Brain microvascular endothelial cell (primary cell): ENCODE measurements around the gene ZCCHC14.
A peak's percentile ranks its signal among the peaks of the same experiment; 100 is the strongest.
"Not testable (repeated sequence)": the region's sequence is repeated elsewhere in the genome, so short reads cannot be mapped to it uniquely, and the experiment has no call there.

Experiments
- DNase-seq: peaks from one replicate; pipeline ENCODE4 v3.0.0-alpha.2; 2020
- H3K27ac ChIP-seq: fragments of 250-450 bp; sonication (Bioruptor Pico); 2 replicates; pipeline ENCODE4 v1.5.1; 2020; ENCODE audit warnings: mild to moderate bottlenecking, moderate library complexity
- H3K27me3 ChIP-seq: fragments of 250-450 bp; sonication (Bioruptor Pico); replicated peaks from 2 replicates; pipeline ENCODE4 v1.5.1; 2020; ENCODE audit warnings: mild to moderate bottlenecking
- H3K36me3 ChIP-seq: fragments of 250-450 bp; sonication (Bioruptor Pico); replicated peaks from 2 replicates; pipeline ENCODE4 v1.5.1; 2020; ENCODE audit warnings: mild to moderate bottlenecking
- H3K4me3 ChIP-seq: 2 replicates; pipeline ENCODE4 v1.5.1; 2011; ENCODE audit warnings: low read depth, mild to moderate bottlenecking, control low read depth, low read length, moderate library complexity
- CTCF ChIP-seq: IDR thresholded peaks from 2 replicates; pipeline ENCODE4 v1.5.1; 2011; ENCODE audit warnings: low read depth, mild to moderate bottlenecking, moderate library complexity, low read length, control low read depth, inconsistent platforms; ENCODE audit errors: missing control alignments
- in situ Hi-C: cut with HindIII; loops from 2 replicates; pipeline ENCODE4 v1.10.0; 2017; ENCODE audit warnings: low sequenced_read_pairs, low pct_ligation_motif_present

Gene ZCCHC14

GRCh38 chr16:87496447-87496801 lies 3.6 kb upstream of the ZCCHC14 start:
- no peak for DNase-seq
- in situ Hi-C loops = no loop called here
- H3K27me3 ChIP-seq = no peaks in the 10 kb centered on the region

GRCh38 chr16:87495578-87496446 lies 3.0 kb upstream of the ZCCHC14 start:
- in situ Hi-C loops = no loop called here
- TF ChIP-seq CTCF = no peak
- Histone ChIP-seq H3K4me3 (no peak overlapping the region), H3K27me3 (no peaks in the 10 kb centered on the region), H3K36me3 (no peaks in the 10 kb centered on the region), H3K27ac (no peak overlapping the region)
- DNase-seq = no peak

More at GRCh38 chr16:87496447-87496801, 3.6 kb upstream of the ZCCHC14 start:
- Histone ChIP-seq H3K36me3 (no peaks in the 10 kb centered on the region), H3K4me3 (no peak overlapping the region), H3K27ac (no peak overlapping the region)
- no peak for TF ChIP-seq CTCF

GRCh38 chr16:87493608-87494280 lies 920 bp upstream of the ZCCHC14 start:
- Histone ChIP-seq H3K4me3 (peak overlapping the region; percentile 37), H3K27me3 (no peaks in the 10 kb centered on the region), H3K27ac (no peak overlapping the region), H3K36me3 (no peaks in the 10 kb centered on the region)
- no peak for DNase-seq
- in situ Hi-C loops = no loop called here
- no peak for TF ChIP-seq CTCF

GRCh38 chr16:87492291-87492630 lies 563 bp downstream of the ZCCHC14 start:
- DNase-seq = no peak
- TF ChIP-seq CTCF = no peak
- no peaks in the 10 kb centered on the region for H3K36me3 ChIP-seq
- no peaks in the 10 kb centered on the region for H3K27me3 ChIP-seq
- in situ Hi-C loops = no loop called here
- H3K4me3 ChIP-seq = no peak overlapping the region
- no peak overlapping the region for H3K27ac ChIP-seq

- in situ Hi-C loops = no loop called here
- Histone ChIP-seq H3K27ac (no peak overlapping the region), H3K36me3 (no peaks in the 10 kb centered on the region), H3K27me3 (no peaks in the 10 kb centered on the region), H3K4me3 (peak overlapping the region; percentile 57)
- no peak for DNase-seq
- no peak for TF ChIP-seq CTCF
These were observed 1.1 kb downstream of the ZCCHC14 start for GRCh38 chr16:87491522-87492290.

GRCh38 chr16:87490799-87491521 lies 1.9 kb downstream of the ZCCHC14 start:
- peak overlapping the region; percentile 57 for H3K4me3 ChIP-seq
- DNase-seq, H3K27ac ChIP-seq, H3K27me3 ChIP-seq, H3K36me3 ChIP-seq, in situ Hi-C loops: not testable (repeated sequence)
